ENCODE results near the gene SPOCK1.

The SPOCK1 gene

GRCh38 chr5:137214446-137215189, 284.5 kb downstream of the SPOCK1 start:
- no peak for DNase-seq

- DNase-seq = no peak
Observed at GRCh38 chr5:137212471-137212870, 286.7 kb downstream of the SPOCK1 start.

GRCh38 chr5:137209232-137209809, 289.8 kb downstream of the SPOCK1 start:
- DNase-seq = no peak

GRCh38 chr5:137207023-137207760, 291.9 kb downstream of the SPOCK1 start:
- DNase-seq = no peak

- no peak for DNase-seq
Observed at GRCh38 chr5:137206030-137206715, 293.0 kb downstream of the SPOCK1 start.

- no peak for DNase-seq
Observed at GRCh38 chr5:137205231-137206027, 293.7 kb downstream of the SPOCK1 start.

- no peak for DNase-seq
Observed at GRCh38 chr5:137203011-137203632, 296.0 kb downstream of the SPOCK1 start.

GRCh38 chr5:137201876-137202275, 297.2 kb downstream of the SPOCK1 start:
- no peak for DNase-seq

- DNase-seq = no peak
Observed at GRCh38 chr5:137200906-137201700, 298.0 kb downstream of the SPOCK1 start.

- DNase-seq = no peak
Observed at GRCh38 chr5:137199966-137200365, 299.2 kb downstream of the SPOCK1 start.

GRCh38 chr5:137199201-137199600, 299.9 kb downstream of the SPOCK1 start:
- no peak for DNase-seq

GRCh38 chr5:137195483-137195882, 303.6 kb downstream of the SPOCK1 start:
- no peak for DNase-seq

- DNase-seq = no peak
Observed at GRCh38 chr5:137194300-137194699, 304.8 kb downstream of the SPOCK1 start.

- no peak for DNase-seq
Observed at GRCh38 chr5:137192293-137192743, 306.8 kb downstream of the SPOCK1 start.

GRCh38 chr5:137191179-137191578, 307.9 kb downstream of the SPOCK1 start:
- DNase-seq = no peak

- no peak for DNase-seq
Observed at GRCh38 chr5:137190441-137190840, 308.7 kb downstream of the SPOCK1 start.

GRCh38 chr5:137190031-137190430, 309.1 kb downstream of the SPOCK1 start:
- DNase-seq = no peak

- DNase-seq = no peak
Observed at GRCh38 chr5:137188566-137188965, 310.6 kb downstream of the SPOCK1 start.

GRCh38 chr5:137186759-137187461, 312.2 kb downstream of the SPOCK1 start:
- DNase-seq = no peak

GRCh38 chr5:137185193-137185592, 313.9 kb downstream of the SPOCK1 start:
- DNase-seq = no peak
